ENCODE measurements around the gene ABCC8. TPM values are rescaled to one million over a fixed set of nuclear protein-coding genes. Genes with fewer than 3 reads are reported as not detected.

ABCC8 gene
- total and polyA plus RNA-seq, 9 of the 15 experiments (the other 6 are each of a cell fraction or from before 2014, with no cell fraction given): not detected

GRCh38 chr11:17518366-17518765 lies 41.7 kb upstream of the ABCC8 start:
- 0% methylated on average over 2 of the region's 2 CpGs for WGBS (ENCODE audit: insufficient coverage, low coverage, missing lambda C conversion rate)
- Histone ChIP-seq H3K4me2 (ENCODE audit: insufficient read depth, low read length) (no peak overlapping the region), H3K9me1 (ENCODE audit: control insufficient read depth, insufficient read depth, low read length) (no peaks in the 10 kb centered on the region), H3K9ac (ENCODE audit: insufficient read depth in 1 of 2, low read depth in 2 of 2, low read length in 2 of 2) (no peak overlapping the region), H2AFZ (ENCODE audit: low read depth, low read length) (no peak overlapping the region), H3K4me1 (replicated peaks in 1 of 2; ENCODE audit: control insufficient read depth in 2 of 2, insufficient read depth in 2 of 2, low read length in 2 of 2) (no peaks in the 10 kb centered on the region), H3K36me3 (ENCODE audit: control insufficient read depth, insufficient read depth, low read length) (no peaks in the 10 kb centered on the region), H4K20me1 (replicated peaks; ENCODE audit: control insufficient read depth, insufficient read depth, low read length) (no peaks in the 10 kb centered on the region; the same call in 1 of the 2 replicates), H3K27me3 (ENCODE audit: control insufficient read depth in 2 of 2, insufficient read depth in 2 of 2, low read length in 2 of 2) (peaks cover 19 to 66% of the 10 kb centered on the region in 2 experiments; a peak in 3 of 5 replicates), H3K79me2 (ENCODE audit: control insufficient read depth, insufficient read depth, low read length) (no peaks in the 10 kb centered on the region), H3K9me3 (replicated peaks; ENCODE audit: control insufficient read depth, insufficient read depth, low read depth, low read length) (no peaks in the 10 kb centered on the region), H3K4me3 (no peak overlapping the region), H3K27ac (ENCODE audit: extremely low read depth, low read depth, low read length) (no peak overlapping the region)
- ChIA-PET CTCF (ENCODE audit: low intra/inter-chr PET ratio) (no interaction called here), POLR2A (interaction anchor here (0.5 kb wide), 1 partner anchor 39 kb away, joined by 4 read pairs; no protein-coding TSS in a partner anchor)
- intact Hi-C loops (cut with micrococcal nuclease) (no loop called here), in situ Hi-C loops (cut with MboI) (no loop called here)
- no peak for FAIRE-seq
- ATAC-seq: no peak
- DNase-seq (ENCODE audit: extremely low read depth in 1 of 4, low spot score in 3 of 4): no peak
- TF ChIP-seq NCOA1 (IDR thresholded peaks at IDR 0.05; ENCODE audit: low read depth): no peak
- TF ChIP-seq SP1 (CRISPR knock-in tag; IDR thresholded peaks at IDR 0.05): no peak
- TF ChIP-seq KAT2B (IDR thresholded peaks at IDR 0.05; ENCODE audit: low read depth, low read length): no peak
- TF ChIP-seq MED1 (CRISPR knock-in tag; IDR thresholded peaks at IDR 0.05; ENCODE audit: borderline replicate concordance): no peak
- TF ChIP-seq ATF6 (CRISPR knock-in tag; IDR thresholded peaks at IDR 0.05): no peak
- no peak for TF ChIP-seq ZC3H8 (IDR thresholded peaks at IDR 0.05)
- no peak for TF ChIP-seq TRIM28 (IDR thresholded peaks at IDR 0.05)
- no peak for TF ChIP-seq ZC3H4 (CRISPR knock-in tag; IDR thresholded peaks at IDR 0.05; ENCODE audit: borderline replicate concordance)
- no peak for TF ChIP-seq PHF21A (IDR thresholded peaks at IDR 0.05; ENCODE audit: borderline replicate concordance, low read depth)
- TF ChIP-seq RBFOX2 (IDR thresholded peaks at IDR 0.05; ENCODE audit: low read depth, low read length): no peak
- TF ChIP-seq CEBPZ (IDR thresholded peaks at IDR 0.05; ENCODE audit: borderline replicate concordance, low read depth, low read length): no peak
- TF ChIP-seq ZBED1 (IDR thresholded peaks at IDR 0.05): no peak
- TF ChIP-seq ZNF197 (CRISPR knock-in tag; IDR thresholded peaks at IDR 0.05; ENCODE audit: low read depth): no peak
- no peak for TF ChIP-seq DIDO1 (tag; IDR thresholded peaks at IDR 0.05; ENCODE audit: low read depth)
- TF ChIP-seq ZNF140 (CRISPR knock-in tag; IDR thresholded peaks at IDR 0.05): no peak
- no peak for TF ChIP-seq MLX (CRISPR knock-in tag; conservative IDR thresholded peaks at IDR 0.05)
- no TSS peak for BruUV-seq (replicated peaks)
